IMR-90 (cell line): ENCODE measurements around the gene SF3B2. TPM values are rescaled to one million over a fixed set of nuclear protein-coding genes. Genes with fewer than 3 reads are reported as not detected.

Experiments
- ATAC-seq: fragments of 200-7000 bp; cut with Tn5 transposase; 2 replicates; pipeline ENCODE4 v1.9.1; 2020; ENCODE audit warnings: low read depth, mild to moderate bottlenecking, moderate library complexity
- BruUV-seq: library from RNA; stranded (reverse); fragments of 400-500 nt; replicated peaks from 2 replicates; lab custom pipeline; 2021; lab: Mats Ljungman, UMichigan
- CTCF ChIA-PET: fragments of 300-600 bp; formaldehyde crosslinking; extraction: SDS; loops from one replicate; lab custom pipeline; 2021; ENCODE audit warnings: antibody characterized with exemption; lab: Yijun Ruan, JAX
- POLR2A ChIA-PET: fragments of 300-600 bp; sonication (Branson Sonifier 250); formaldehyde crosslinking; loops from one replicate; lab custom pipeline; 2022; ENCODE audit warnings: antibody characterized with exemption; ENCODE audit not compliant: unreplicated experiment; lab: Charles Lee
- DNase-seq: peaks from one replicate; pipeline ENCODE4 v3.0.0; 2013
- H2AFZ ChIP-seq: replicated peaks from 2 replicates; pipeline ENCODE3; 2013; ENCODE audit warnings: low read length, mild to moderate bottlenecking; ENCODE audit not compliant: poor library complexity
- H2AK5ac ChIP-seq: 2 replicates; pipeline ENCODE4 v1.6.1; 2013; ENCODE audit warnings: low read depth, low read length, inconsistent platforms
- H2AK9ac ChIP-seq: replicated peaks from 2 replicates; pipeline ENCODE3; 2013; ENCODE audit warnings: mild to moderate bottlenecking, low read depth, low read length, moderate library complexity; ENCODE audit not compliant: poor library complexity
- H2BK120ac ChIP-seq: 2 replicates; pipeline ENCODE4 v1.6.1; 2013; ENCODE audit warnings: low read depth, low read length, inconsistent platforms
- H2BK15ac ChIP-seq: 3 replicates; pipeline ENCODE4 v1.6.1; 2013; ENCODE audit warnings: low read depth, low read length, inconsistent platforms
- H2BK20ac ChIP-seq: 2 replicates; pipeline ENCODE4 v1.6.1; 2013; ENCODE audit warnings: low read depth, mild to moderate bottlenecking, inconsistent platforms, low read length, moderate library complexity
- H2BK5ac ChIP-seq: 2 replicates; pipeline ENCODE4 v1.6.1; 2013; ENCODE audit warnings: mild to moderate bottlenecking, low read depth, low read length, inconsistent platforms; ENCODE audit not compliant: poor library complexity, severe bottlenecking
- H3K14ac ChIP-seq: replicated peaks from 2 replicates; pipeline ENCODE4 v1.6.1; 2013; ENCODE audit warnings: low read depth, low read length, inconsistent platforms
- H3K18ac ChIP-seq: 2 replicates; pipeline ENCODE4 v1.6.1; 2013; ENCODE audit warnings: low read depth, low read length, control low read depth
- H3K23ac ChIP-seq: 2 replicates; pipeline ENCODE4 v1.6.1; 2013; ENCODE audit warnings: low read depth, low read length, inconsistent platforms
- H3K27ac ChIP-seq: 2 replicates; pipeline ENCODE4 v1.5.1; 2013; ENCODE audit warnings: mild to moderate bottlenecking, control low read depth, low read length; ENCODE audit not compliant: insufficient read depth
- H3K27me3 ChIP-seq: 2 replicates; pipeline ENCODE4 v1.6.1; 2013; ENCODE audit warnings: low read length; ENCODE audit not compliant: control insufficient read depth, insufficient read depth
- H3K36me3 ChIP-seq: 2 replicates; pipeline ENCODE4 v1.6.1; 2013; ENCODE audit warnings: low read length, mixed read lengths; ENCODE audit not compliant: control insufficient read depth, insufficient read depth
- H3K4ac ChIP-seq: 2 replicates; pipeline ENCODE4 v1.6.1; 2013; ENCODE audit warnings: low read depth, low read length, inconsistent platforms
- H3K4me1 ChIP-seq: 2 replicates; pipeline ENCODE4 v1.6.1; 2013; ENCODE audit warnings: low read length, mixed read lengths; ENCODE audit not compliant: control insufficient read depth, insufficient read depth
- H3K4me2 ChIP-seq: 2 replicates; pipeline ENCODE4 v1.6.1; 2013; ENCODE audit warnings: low read depth, mild to moderate bottlenecking, control low read depth, low read length, moderate library complexity
- H3K4me3 ChIP-seq: 2 replicates; pipeline ENCODE4 v1.5.1; 2013; ENCODE audit warnings: low read depth, mild to moderate bottlenecking, control low read depth, low read length, moderate library complexity; ENCODE audit not compliant: insufficient read depth
- H3K56ac ChIP-seq: 2 replicates; pipeline ENCODE4 v1.6.1; 2013; ENCODE audit warnings: low read length, inconsistent platforms; ENCODE audit not compliant: insufficient read depth; ENCODE audit errors: extremely low read depth
- H3K79me1 ChIP-seq, 2 experiments: 2 replicates each; pipeline ENCODE4 v1.6.1; 2013; ENCODE audit warnings: low read length in 2 of 2, inconsistent platforms in 1 of 2, low read depth in 1 of 2
- H3K9ac ChIP-seq: 2 replicates; pipeline ENCODE4 v1.6.1; 2013; ENCODE audit warnings: low read depth, low read length, control low read depth
- H3K9me1 ChIP-seq: 2 replicates; pipeline ENCODE4 v1.6.1; 2013; ENCODE audit warnings: low read length, inconsistent platforms; ENCODE audit not compliant: insufficient read depth
- H3K9me3 ChIP-seq: 2 replicates; pipeline ENCODE4 v1.6.1; 2013; ENCODE audit warnings: low read length; ENCODE audit not compliant: control insufficient read depth, insufficient read depth
- H4K20me1 ChIP-seq: 2 replicates; pipeline ENCODE4 v1.6.1; 2013; ENCODE audit warnings: low read length, inconsistent platforms; ENCODE audit not compliant: insufficient read depth
- H4K5ac ChIP-seq: 2 replicates; pipeline ENCODE4 v1.6.1; 2013; ENCODE audit warnings: mild to moderate bottlenecking, low read depth, low read length, control low read depth
- H4K8ac ChIP-seq, 2 experiments: 2 replicates each; pipeline ENCODE4 v1.6.1; 2013; ENCODE audit warnings: low read depth in 2 of 2, low read length in 2 of 2, control low read depth in 1 of 2, inconsistent platforms in 1 of 2
- H4K91ac ChIP-seq: 2 replicates; pipeline ENCODE4 v1.6.1; 2013; ENCODE audit warnings: low read depth, low read length, inconsistent platforms; ENCODE audit not compliant: insufficient read depth
- CEBPB ChIP-seq: IDR thresholded peaks from 2 replicates; pipeline ENCODE4 v1.6.1; 2012; ENCODE audit warnings: low read depth, low read length, improper control_type of control experiment
- CHD1 ChIP-seq: IDR thresholded peaks from 2 replicates; pipeline ENCODE4 v1.6.1; 2012; ENCODE audit warnings: low read depth, low read length, improper control_type of control experiment
- FOS ChIP-seq: fragments of 150-350 bp; IDR thresholded peaks from 2 replicates; pipeline ENCODE4 v1.6.1; 2016; ENCODE audit warnings: low read depth, low read length
- MAFK ChIP-seq: IDR thresholded peaks from 2 replicates; pipeline ENCODE4 v1.6.1; 2012; ENCODE audit warnings: low read depth, low read length, improper control_type of control experiment
- MAZ ChIP-seq: IDR thresholded peaks from 2 replicates; pipeline ENCODE4 v1.6.1; 2012; ENCODE audit warnings: low read depth, mild to moderate bottlenecking, low read length, improper control_type of control experiment, moderate library complexity, borderline replicate concordance
- MXI1 ChIP-seq: IDR thresholded peaks from 2 replicates; pipeline ENCODE4 v1.6.1; 2012; ENCODE audit warnings: low read depth, mild to moderate bottlenecking, low read length, moderate library complexity, borderline replicate concordance
- NFE2L2 ChIP-seq: fragments of 150-350 bp; IDR thresholded peaks from 2 replicates; pipeline ENCODE4 v1.6.1; 2016; ENCODE audit warnings: low read depth, mild to moderate bottlenecking, low read length
- POLR2A ChIP-seq: IDR thresholded peaks from 2 replicates; pipeline ENCODE4 v1.6.1; 2012; ENCODE audit warnings: mild to moderate bottlenecking, low read depth, low read length
- RAD21 ChIP-seq: IDR thresholded peaks from 2 replicates; pipeline ENCODE4 v1.6.1; 2012; ENCODE audit warnings: low read length, improper control_type of control experiment
- RCOR1 ChIP-seq: IDR thresholded peaks from 2 replicates; pipeline ENCODE4 v1.6.1; 2012; ENCODE audit warnings: mild to moderate bottlenecking, low read length, improper control_type of control experiment; ENCODE audit not compliant: insufficient replicate concordance
- RFX5 ChIP-seq: IDR thresholded peaks from 2 replicates; pipeline ENCODE4 v1.8.0; 2012; ENCODE audit warnings: low read depth, mild to moderate bottlenecking, low read length, moderate library complexity
- SMC3 ChIP-seq: fragments of 150-350 bp; IDR thresholded peaks from 2 replicates; pipeline ENCODE4 v1.6.1; 2016; ENCODE audit warnings: low read depth, mild to moderate bottlenecking, antibody characterized with exemption, low read length, moderate library complexity
- WGBS, 2 experiments: methylation state at CpG; one replicate each; pipeline versions ENCODE4 v1.1.5 to v1.1.7; 2013; ENCODE audit warnings: missing lambda C conversion rate in 2 of 2; ENCODE audit not compliant: insufficient read length in 1 of 2; ENCODE audit errors: extremely low coverage in 2 of 2; 5-methylcytosine and 5-hydroxymethylcytosine counted together
- dilution Hi-C: fragments of 300-500 bp; cut with HindIII; formaldehyde crosslinking; loops from one replicate; pipeline ENCODE4 v1.14.3; 2018; ENCODE audit warnings: low sequenced_read_pairs; ENCODE audit not compliant: unreplicated experiment
- in situ Hi-C: fragments of 300-500 bp; cut with MboI; formaldehyde crosslinking; loops from 3 replicates; pipeline ENCODE4 v1.14.3; 2019; ENCODE audit warnings: low sequenced_read_pairs, inconsistent platforms, mixed read lengths
- intact Hi-C: fragments of 100-400 bp; cut with micrococcal nuclease; formaldehyde crosslinking; loops from 2 replicates; pipeline ENCODE4 v1.10.0; 2022
- polyA plus RNA-seq, 3 experiments: library from polyadenylated mRNA; depleted of rRNA; stranded (reverse); fragments of >200 nt; gene quantifications; 2 replicates each; pipeline ENCODE4 v1.2.3, GENCODE V29; 2012; ENCODE audit warnings: low replicate concordance in 1 of 3
- total RNA-seq: library from RNA; depleted of rRNA; stranded (reverse); fragments of >200 nt; gene quantifications from 2 replicates; pipeline ENCODE4 v1.2.3, GENCODE V29; 2012
- TF ChIP-seq, protein P1 (sequence below): conservative IDR thresholded peaks from 2 replicates; pipeline ENCODE4 v1.5.1; 2012; ENCODE audit warnings: mild to moderate bottlenecking, low read depth, low read length, improper control_type of control experiment
- TF ChIP-seq, protein P2 (sequence below): fragments of 150-350 bp; IDR thresholded peaks from 2 replicates; pipeline ENCODE4 v1.6.1; 2016; ENCODE audit warnings: low read depth, mild to moderate bottlenecking, low read length, moderate library complexity, borderline replicate concordance
- TF ChIP-seq, protein P3 (sequence below): fragments of 150-350 bp; IDR thresholded peaks from 2 replicates; pipeline ENCODE4 v1.6.1; 2017; ENCODE audit warnings: mild to moderate bottlenecking, antibody characterized with exemption, low read length, low read depth

The SF3B2 gene
- total and polyA plus RNA-seq, 2 of the 4 experiments (the other 2 are of a cell fraction) = 120 to 122 TPM

DNA sequence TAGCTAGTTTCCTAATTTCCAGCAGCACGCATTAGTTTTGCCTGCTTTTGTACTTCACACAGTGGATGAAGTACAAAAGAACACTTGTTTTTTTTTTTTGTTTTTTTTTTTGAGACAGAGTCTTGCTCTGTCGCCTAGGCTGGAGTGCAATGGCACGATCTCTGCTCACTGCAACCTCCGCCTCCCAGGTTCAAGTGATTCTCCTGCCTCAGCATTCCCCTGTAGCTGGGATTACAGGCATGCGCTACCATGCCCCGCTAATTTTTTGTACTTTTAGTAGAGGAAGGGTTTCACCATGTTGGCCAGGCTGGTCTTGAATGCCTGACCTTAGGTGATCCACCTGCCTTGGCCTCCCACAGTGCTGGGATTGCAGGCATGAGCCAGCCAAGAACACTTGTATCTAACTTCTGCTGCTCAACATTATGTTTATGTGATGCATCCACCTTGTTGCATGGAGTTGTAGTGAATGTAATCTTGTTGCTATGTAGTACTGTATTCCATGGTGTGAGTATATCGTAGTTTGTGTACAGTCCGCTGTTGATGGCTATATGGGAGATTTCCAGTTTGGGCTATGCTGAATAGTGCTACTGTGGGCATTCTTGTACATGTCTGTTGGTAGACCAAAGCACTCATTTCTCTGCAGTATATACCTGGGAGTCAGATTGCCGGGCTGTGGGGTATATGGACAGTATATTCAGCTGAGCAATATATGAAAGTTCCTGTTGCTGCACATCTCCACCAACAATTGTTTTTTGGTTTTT lies 35.2 kb downstream of the SF3B2 start:
- H4K5ac ChIP-seq = no peak overlapping the region
- no peak overlapping the region for H4K91ac ChIP-seq
- no peak overlapping the region for H4K8ac ChIP-seq
- H3K79me1 ChIP-seq = peaks cover 21 to 55% of the 10 kb centered on the region in 2 experiments
- H3K4me2 ChIP-seq = no peak overlapping the region
- no peak overlapping the region for H3K4ac ChIP-seq
- dilution Hi-C loops = no loop called here
- no peaks in the 10 kb centered on the region for H3K27me3 ChIP-seq
- intact Hi-C loops = loop anchor here (10.0 kb wide), 1 partner anchor 117 kb away; no protein-coding TSS in a partner anchor
- no peaks in the 10 kb centered on the region for H3K9me3 ChIP-seq
- H3K9me1 ChIP-seq = peaks cover 10% of the 10 kb centered on the region; the same call in 1 of the 2 replicates
- H2BK15ac ChIP-seq = no peak overlapping the region
- no peak overlapping the region for H3K23ac ChIP-seq
- no peak overlapping the region for H2BK5ac ChIP-seq
- H2BK120ac ChIP-seq = no peak overlapping the region
- no peak overlapping the region for H3K18ac ChIP-seq
- H3K4me3 ChIP-seq = no peak overlapping the region
- ATAC-seq = no peak
- no peak for DNase-seq
- H2AFZ ChIP-seq = no peak overlapping the region
- H2BK20ac ChIP-seq = no peak overlapping the region
- no peak overlapping the region for H3K27ac ChIP-seq
- H2AK9ac ChIP-seq = no peak overlapping the region
- no peak overlapping the region; the same call in 1 of the 2 replicates for H3K14ac ChIP-seq
- no peak overlapping the region for H3K56ac ChIP-seq
- no peak overlapping the region for H2AK5ac ChIP-seq
- WGBS, 2 experiments = 100% methylated on average over 3 of the region's 9 CpGs; no CpG with 5 or more reads in 1 of the 2 experiments
- H3K36me3 ChIP-seq = no peaks in the 10 kb centered on the region
- H3K4me1 ChIP-seq = peaks cover 11% of the 10 kb centered on the region
- peaks cover 39% of the 10 kb centered on the region; the same call in 1 of the 2 replicates for H4K20me1 ChIP-seq
- in situ Hi-C loops = no loop called here
- no peak overlapping the region for H3K9ac ChIP-seq
- ChIA-PET CTCF (interaction anchor here (1.4 kb wide), 1 partner anchor 20 kb away, joined by 3 read pairs; no protein-coding TSS in a partner anchor), POLR2A (no interaction called here)
- BruUV-seq = no TSS peak
- TF ChIP-seq MAFK (no peak), RAD21 (no peak), NFE2L2 (no peak), FOS (no peak), MXI1 (no peak), MAZ (no peak), CEBPB (no peak), CHD1 (no peak), RFX5 (no peak), SMC3 (no peak), POLR2A (no peak), RCOR1 (no peak)
- TF ChIP-seq, protein P1, sequence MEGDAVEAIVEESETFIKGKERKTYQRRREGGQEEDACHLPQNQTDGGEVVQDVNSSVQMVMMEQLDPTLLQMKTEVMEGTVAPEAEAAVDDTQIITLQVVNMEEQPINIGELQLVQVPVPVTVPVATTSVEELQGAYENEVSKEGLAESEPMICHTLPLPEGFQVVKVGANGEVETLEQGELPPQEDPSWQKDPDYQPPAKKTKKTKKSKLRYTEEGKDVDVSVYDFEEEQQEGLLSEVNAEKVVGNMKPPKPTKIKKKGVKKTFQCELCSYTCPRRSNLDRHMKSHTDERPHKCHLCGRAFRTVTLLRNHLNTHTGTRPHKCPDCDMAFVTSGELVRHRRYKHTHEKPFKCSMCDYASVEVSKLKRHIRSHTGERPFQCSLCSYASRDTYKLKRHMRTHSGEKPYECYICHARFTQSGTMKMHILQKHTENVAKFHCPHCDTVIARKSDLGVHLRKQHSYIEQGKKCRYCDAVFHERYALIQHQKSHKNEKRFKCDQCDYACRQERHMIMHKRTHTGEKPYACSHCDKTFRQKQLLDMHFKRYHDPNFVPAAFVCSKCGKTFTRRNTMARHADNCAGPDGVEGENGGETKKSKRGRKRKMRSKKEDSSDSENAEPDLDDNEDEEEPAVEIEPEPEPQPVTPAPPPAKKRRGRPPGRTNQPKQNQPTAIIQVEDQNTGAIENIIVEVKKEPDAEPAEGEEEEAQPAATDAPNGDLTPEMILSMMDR = no peak
- TF ChIP-seq, protein P2, sequence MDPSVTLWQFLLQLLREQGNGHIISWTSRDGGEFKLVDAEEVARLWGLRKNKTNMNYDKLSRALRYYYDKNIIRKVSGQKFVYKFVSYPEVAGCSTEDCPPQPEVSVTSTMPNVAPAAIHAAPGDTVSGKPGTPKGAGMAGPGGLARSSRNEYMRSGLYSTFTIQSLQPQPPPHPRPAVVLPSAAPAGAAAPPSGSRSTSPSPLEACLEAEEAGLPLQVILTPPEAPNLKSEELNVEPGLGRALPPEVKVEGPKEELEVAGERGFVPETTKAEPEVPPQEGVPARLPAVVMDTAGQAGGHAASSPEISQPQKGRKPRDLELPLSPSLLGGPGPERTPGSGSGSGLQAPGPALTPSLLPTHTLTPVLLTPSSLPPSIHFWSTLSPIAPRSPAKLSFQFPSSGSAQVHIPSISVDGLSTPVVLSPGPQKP = no peak
- TF ChIP-seq, protein P3, sequence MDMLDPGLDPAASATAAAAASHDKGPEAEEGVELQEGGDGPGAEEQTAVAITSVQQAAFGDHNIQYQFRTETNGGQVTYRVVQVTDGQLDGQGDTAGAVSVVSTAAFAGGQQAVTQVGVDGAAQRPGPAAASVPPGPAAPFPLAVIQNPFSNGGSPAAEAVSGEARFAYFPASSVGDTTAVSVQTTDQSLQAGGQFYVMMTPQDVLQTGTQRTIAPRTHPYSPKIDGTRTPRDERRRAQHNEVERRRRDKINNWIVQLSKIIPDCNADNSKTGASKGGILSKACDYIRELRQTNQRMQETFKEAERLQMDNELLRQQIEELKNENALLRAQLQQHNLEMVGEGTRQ = no peak
